ENCODE measurements around the gene GIPC2. TPM values are rescaled to one million over a fixed set of nuclear protein-coding genes. Genes with fewer than 3 reads are reported as not detected.
"Not testable (repeated sequence)": the region's sequence is repeated elsewhere in the genome, so short reads cannot be mapped to it uniquely, and the experiment has no call there.

The GIPC2 gene
- total RNA-seq, 4 donors from 2014 or later: 4.2 to 5.9 (median 4.5) TPM

DNA sequence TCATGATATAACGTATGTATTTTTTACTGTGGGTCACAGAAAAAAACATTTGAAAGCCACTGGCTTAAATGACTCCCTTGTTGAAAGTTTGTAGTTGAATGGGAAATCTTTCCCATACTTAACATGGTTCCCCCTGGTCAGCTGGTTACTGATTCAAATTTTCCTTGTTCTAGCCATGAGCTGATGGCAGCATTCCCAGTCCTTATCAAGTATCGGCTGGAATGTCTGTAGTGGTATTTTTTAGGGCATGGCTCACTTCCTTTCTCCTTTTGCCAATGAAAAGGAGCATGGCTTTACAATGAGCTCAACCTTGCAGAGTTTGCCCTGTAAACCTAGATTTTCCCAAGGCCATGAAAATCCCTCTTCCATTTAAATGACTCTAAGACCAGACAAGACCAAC, 55.7 kb downstream of the GIPC2 start:
- no peak for DNase-seq (ENCODE audit: low spot score in 2 of 2)
- no peaks in the 10 kb centered on the region for H3K9me3 ChIP-seq
- H3K27ac ChIP-seq: no peak overlapping the region
- H3K4me3 ChIP-seq: no peak overlapping the region
- 44% methylated on average over 2 of the region's 2 CpGs for WGBS
- TF ChIP-seq POLR2AphosphoS5 (IDR thresholded peaks at IDR 0.05) (no peak), EP300 (IDR thresholded peaks at IDR 0.05) (no peak), POLR2A (IDR thresholded peaks at IDR 0.05) (no peak)
- TF ChIP-seq, protein P1, sequence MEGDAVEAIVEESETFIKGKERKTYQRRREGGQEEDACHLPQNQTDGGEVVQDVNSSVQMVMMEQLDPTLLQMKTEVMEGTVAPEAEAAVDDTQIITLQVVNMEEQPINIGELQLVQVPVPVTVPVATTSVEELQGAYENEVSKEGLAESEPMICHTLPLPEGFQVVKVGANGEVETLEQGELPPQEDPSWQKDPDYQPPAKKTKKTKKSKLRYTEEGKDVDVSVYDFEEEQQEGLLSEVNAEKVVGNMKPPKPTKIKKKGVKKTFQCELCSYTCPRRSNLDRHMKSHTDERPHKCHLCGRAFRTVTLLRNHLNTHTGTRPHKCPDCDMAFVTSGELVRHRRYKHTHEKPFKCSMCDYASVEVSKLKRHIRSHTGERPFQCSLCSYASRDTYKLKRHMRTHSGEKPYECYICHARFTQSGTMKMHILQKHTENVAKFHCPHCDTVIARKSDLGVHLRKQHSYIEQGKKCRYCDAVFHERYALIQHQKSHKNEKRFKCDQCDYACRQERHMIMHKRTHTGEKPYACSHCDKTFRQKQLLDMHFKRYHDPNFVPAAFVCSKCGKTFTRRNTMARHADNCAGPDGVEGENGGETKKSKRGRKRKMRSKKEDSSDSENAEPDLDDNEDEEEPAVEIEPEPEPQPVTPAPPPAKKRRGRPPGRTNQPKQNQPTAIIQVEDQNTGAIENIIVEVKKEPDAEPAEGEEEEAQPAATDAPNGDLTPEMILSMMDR (IDR thresholded peaks at IDR 0.05): no peak
- no peaks in the 10 kb centered on the region for H3K36me3 ChIP-seq
- H3K27me3 ChIP-seq: no peaks in the 10 kb centered on the region
- H3K4me1 ChIP-seq: no peaks in the 10 kb centered on the region

DNA sequence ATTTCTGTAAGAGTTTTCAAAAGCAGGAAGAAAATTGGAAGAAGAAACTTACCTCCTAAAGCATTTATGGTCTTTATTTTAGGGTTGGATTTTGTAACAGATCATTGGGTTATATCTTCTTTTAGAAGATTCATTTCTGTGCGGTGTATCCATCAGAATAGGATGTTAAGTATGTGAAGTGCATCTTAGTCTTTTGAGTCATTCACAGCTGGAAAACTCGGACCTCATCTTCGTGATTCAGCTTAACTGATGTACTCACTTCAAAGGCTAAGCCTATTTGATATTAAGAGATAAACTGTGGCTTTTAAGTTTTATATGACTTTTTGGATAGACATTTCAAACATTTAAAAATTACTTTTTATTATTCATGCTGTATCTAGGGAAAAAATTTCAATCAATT, 56.3 kb downstream of the GIPC2 start:
- Histone ChIP-seq H3K4me1 (no peaks in the 10 kb centered on the region), H3K9me3 (no peaks in the 10 kb centered on the region), H3K27me3 (no peaks in the 10 kb centered on the region), H3K4me3 (no peak overlapping the region), H3K27ac (no peak overlapping the region), H3K36me3 (no peaks in the 10 kb centered on the region)
- no peak for DNase-seq (ENCODE audit: low spot score in 2 of 2)
- 89% methylated on average over 3 of the region's 3 CpGs for WGBS
- no peak for TF ChIP-seq POLR2AphosphoS5 (IDR thresholded peaks at IDR 0.05)

DNA sequence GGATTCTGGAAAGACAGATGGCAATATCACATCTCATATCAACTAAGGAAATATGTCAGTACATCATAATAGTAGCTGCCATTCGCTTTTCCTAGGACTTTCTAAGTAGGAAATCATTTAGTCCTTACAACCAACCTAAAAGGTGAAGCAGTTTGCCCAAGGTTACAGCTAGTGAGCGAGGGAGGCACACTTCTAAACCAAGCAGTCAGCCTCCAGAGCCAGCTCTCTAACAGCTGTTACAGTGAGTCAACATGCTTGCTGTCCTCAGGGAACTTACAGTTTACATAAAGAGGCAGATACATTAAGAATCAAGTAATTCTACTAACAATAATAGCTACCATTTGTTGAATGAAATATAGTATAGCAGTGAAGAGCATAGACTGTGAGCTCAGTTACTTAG, 57.1 kb downstream of the GIPC2 start:
- no peak overlapping the region for H3K27ac ChIP-seq
- H3K27me3 ChIP-seq: no peaks in the 10 kb centered on the region
- 85% methylated on average over 2 of the region's 2 CpGs for WGBS
- TF ChIP-seq, protein P1 (IDR thresholded peaks at IDR 0.05): no peak
- TF ChIP-seq EP300 (IDR thresholded peaks at IDR 0.05) (no peak), POLR2AphosphoS5 (IDR thresholded peaks at IDR 0.05) (no peak)
- DNase-seq (ENCODE audit: low spot score in 2 of 2): no peak
- H3K9me3 ChIP-seq: no peaks in the 10 kb centered on the region
- no peaks in the 10 kb centered on the region for H3K4me1 ChIP-seq
- no peaks in the 10 kb centered on the region for H3K36me3 ChIP-seq
- H3K4me3 ChIP-seq: no peak overlapping the region

DNA sequence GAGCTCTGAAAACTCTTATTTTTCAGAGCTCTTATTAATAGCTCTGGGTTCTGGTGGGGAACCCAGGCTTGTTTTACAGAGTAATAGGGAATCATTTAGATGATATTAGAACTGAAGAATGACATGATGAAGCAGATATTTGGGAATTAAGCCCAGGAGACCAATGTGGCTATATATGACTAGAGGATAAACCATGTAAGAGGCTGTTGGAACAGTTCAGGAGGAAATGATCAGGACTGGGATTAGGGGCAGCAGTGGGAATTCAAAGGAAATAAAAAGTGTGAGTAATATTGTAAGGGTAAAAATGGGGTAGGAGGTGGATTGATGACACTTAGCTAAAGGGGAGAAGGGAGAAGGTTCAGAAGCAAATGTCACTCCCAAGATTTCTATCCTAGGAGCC, 58.6 kb downstream of the GIPC2 start:
- Histone ChIP-seq H3K4me1 (no peaks in the 10 kb centered on the region), H3K27me3 (no peaks in the 10 kb centered on the region), H3K9me3 (no peaks in the 10 kb centered on the region), H3K36me3 (no peaks in the 10 kb centered on the region), H3K27ac (no peak overlapping the region), H3K4me3 (no peak overlapping the region)
- no peak for DNase-seq (ENCODE audit: low spot score in 2 of 2)
- no peak for TF ChIP-seq EP300 (IDR thresholded peaks at IDR 0.05)
- no peak for TF ChIP-seq POLR2AphosphoS5 (IDR thresholded peaks at IDR 0.05)
- TF ChIP-seq, protein P1 (IDR thresholded peaks at IDR 0.05): no peak
- TF ChIP-seq POLR2A (IDR thresholded peaks at IDR 0.05): no peak

DNA sequence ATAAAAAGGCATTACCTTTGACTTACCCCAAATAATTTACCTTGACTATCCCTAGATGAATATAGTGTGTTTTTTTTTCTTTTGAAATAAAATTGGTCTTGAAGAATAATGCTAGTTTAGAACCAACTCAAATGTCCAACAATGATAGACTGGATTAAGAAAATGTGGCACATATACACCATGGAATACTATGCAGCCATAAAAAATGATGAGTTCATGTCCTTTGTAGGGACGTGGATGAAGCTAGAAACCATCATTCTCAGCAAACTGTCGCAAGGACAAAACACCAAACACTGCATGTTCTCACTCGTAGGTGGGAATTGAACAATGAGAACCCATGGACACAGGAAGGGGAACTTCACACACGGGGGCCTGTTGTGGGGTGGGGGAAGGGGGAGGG, 63.9 kb downstream of the GIPC2 start:
- H3K4me3 ChIP-seq; H3K27me3 ChIP-seq; H3K4me1 ChIP-seq; H3K36me3 ChIP-seq; DNase-seq (ENCODE audit: low spot score in 2 of 2); H3K27ac ChIP-seq; H3K9me3 ChIP-seq: not testable (repeated sequence)
- 94% methylated on average over 4 of the region's 4 CpGs for WGBS

DNA sequence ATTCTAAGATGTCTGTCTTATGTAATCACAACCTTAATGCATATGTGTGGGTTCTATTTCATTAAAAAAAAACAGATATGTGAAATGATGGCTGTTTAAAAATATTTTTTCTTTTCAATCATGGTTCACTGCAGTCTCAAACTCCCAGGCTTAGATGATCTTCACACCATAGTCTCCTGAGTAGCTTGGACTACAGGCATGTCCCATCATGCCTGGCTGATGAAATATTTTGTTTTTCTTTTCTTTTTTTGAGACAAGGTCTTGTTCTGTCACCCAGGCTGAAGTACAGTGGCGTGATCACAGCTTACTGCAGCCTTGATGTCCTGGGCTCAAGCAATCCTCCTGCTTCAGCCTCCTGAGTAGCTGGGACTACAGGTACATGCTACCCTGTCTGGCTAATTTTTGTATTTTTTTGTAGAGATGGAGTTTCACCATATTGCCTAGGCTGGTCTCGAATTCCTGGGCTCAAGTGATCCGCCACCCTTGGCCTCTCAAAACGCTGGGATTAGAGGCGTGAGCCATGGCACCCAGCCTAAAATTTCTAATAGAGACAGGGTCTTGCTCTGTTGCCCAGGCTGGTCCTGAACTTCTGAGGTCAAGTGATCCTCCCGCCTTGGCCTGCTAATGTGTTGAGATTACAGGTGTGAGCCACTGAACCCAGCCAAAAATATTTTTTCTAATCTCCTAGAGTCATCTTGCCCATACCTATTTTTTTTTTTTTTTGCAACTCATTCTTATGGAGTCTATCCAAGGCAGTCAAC, 67.6 kb downstream of the GIPC2 start:
- TF ChIP-seq EP300 (IDR thresholded peaks at IDR 0.05) (no peak), POLR2AphosphoS5 (IDR thresholded peaks at IDR 0.05) (no peak), POLR2A (IDR thresholded peaks at IDR 0.05) (no peak)
- TF ChIP-seq, protein P1 (IDR thresholded peaks at IDR 0.05): no peak
- Histone ChIP-seq H3K27ac (peak overlapping the region; percentile 4), H3K36me3 (no peaks in the 10 kb centered on the region), H3K9me3 (no peaks in the 10 kb centered on the region), H3K27me3 (no peaks in the 10 kb centered on the region), H3K4me1 (peaks cover 7% of the 10 kb centered on the region), H3K4me3 (no peak overlapping the region)
- DNase-seq (ENCODE audit: low spot score in 2 of 2): no peak
- 79% methylated on average over 6 of the region's 6 CpGs for WGBS

Measured in suprapubic skin (tissue), 4 donors.